ENCODE data around the gene NHERF2. TPM values are rescaled to one million over a fixed set of nuclear protein-coding genes. Genes with fewer than 3 reads are reported as not detected.

The NHERF2 gene
- polyA plus RNA-seq, 2 of the 4 experiments (the other 2 are of a cell fraction) = 32.3 to 35.0 TPM

- CTCF ChIA-PET = interaction anchor here (1.4 to 5.1 kb wide), 5 partner anchors 16 to 121 kb away, joined by 3 to 37 read pairs (median 17); no protein-coding TSS in a partner anchor
- no peak for TF ChIP-seq MAFK (IDR thresholded peaks at IDR 0.05; ENCODE audit: partially characterized antibody)
- TF ChIP-seq EHMT2 (IDR thresholded peaks at IDR 0.05; ENCODE audit: low read depth) = no peak
- no peak for TF ChIP-seq CBX2 (IDR thresholded peaks at IDR 0.05; ENCODE audit: borderline replicate concordance, low read depth)
- TF ChIP-seq HOXA7 (CRISPR knock-in tag; IDR thresholded peaks at IDR 0.05) = no peak
- no peak for TF ChIP-seq ZSCAN20 (CRISPR knock-in tag; IDR thresholded peaks at IDR 0.05)
- TF ChIP-seq MAX (IDR thresholded peaks at IDR 0.05) = no peak
- DNase-seq (ENCODE audit: low read depth in 1 of 2, low spot score in 1 of 2) (no peak), ATAC-seq (no peak), FAIRE-seq (no peak)
- POLR2A ChIA-PET = interaction anchor here (1.3 kb wide), 1 partner anchor 135 kb away, joined by 3 read pairs; the partner anchor contains the start of gene TRAF7
- no peaks in the 10 kb centered on the region for H3K9me3 ChIP-seq
- H3K27ac ChIP-seq = no peak overlapping the region
- no peak overlapping the region for H3K4me3 ChIP-seq
- WGBS (ENCODE audit: missing lambda C conversion rate) = 92% methylated on average over 89 of the region's 96 CpGs
- H3K4me2 ChIP-seq = no peak overlapping the region
- H3K4me1 ChIP-seq = peaks cover 37% of the 10 kb centered on the region
Measured at GRCh38 chr16:2019921-2020831, 6.5 kb upstream of the NHERF2 start.

- ChIA-PET CTCF (interaction anchor here (0.5 to 7.8 kb wide), 37 partner anchors 10 to 925 kb away, joined by 3 to 117 read pairs (median 4); partner anchors contain the start of genes ECI1, NTHL1, PKD1 and TRAF7), POLR2A (interaction anchor here (0.7 to 2.7 kb wide), 4 partner anchors 58 to 133 kb away, joined by 3 to 19 read pairs (median 4); partner anchors contain the start of genes RPS2 and TRAF7)
- peak; percentile 84 to 89 for DNase-seq (ENCODE audit: low read depth in 1 of 2, low spot score in 1 of 2)
- H3K4me2 ChIP-seq = peak overlapping the region; percentile 92
- no peak for TF ChIP-seq HES2 (IDR thresholded peaks at IDR 0.05)
- TF ChIP-seq HOXB5 (CRISPR knock-in tag; IDR thresholded peaks at IDR 0.05) = no peak
- TF ChIP-seq FOSB (CRISPR knock-in tag; IDR thresholded peaks at IDR 0.05) = no peak
- peak; percentile 70 for TF ChIP-seq REST (IDR thresholded peaks at IDR 0.05)
- no peak for TF ChIP-seq ZC3H11A (IDR thresholded peaks at IDR 0.05)
- TF ChIP-seq FOXS1 (CRISPR knock-in tag; IDR thresholded peaks at IDR 0.05) = no peak
- TF ChIP-seq E2F6 (IDR thresholded peaks at IDR 0.05; ENCODE audit: borderline replicate concordance, low read depth) = no peak
- TF ChIP-seq TFCP2L1 (CRISPR knock-in tag; IDR thresholded peaks at IDR 0.05) = no peak
- no peak for TF ChIP-seq KDM1A (IDR thresholded peaks at IDR 0.05; ENCODE audit: low read depth)
- TF ChIP-seq CHD2 (IDR thresholded peaks at IDR 0.05; ENCODE audit: low read length, partially characterized antibody) = peak; percentile 75
- TF ChIP-seq BCL3 (IDR thresholded peaks at IDR 0.05) = 0 out of 3 replicates have a peak, but pooled peaks have one; percentile 53
- no peak for TF ChIP-seq HEYL (CRISPR knock-in tag; IDR thresholded peaks at IDR 0.05)
- WGBS (ENCODE audit: missing lambda C conversion rate) = 3% methylated on average over 10 of the region's 14 CpGs
- peaks cover 31% of the 10 kb centered on the region for H3K4me1 ChIP-seq
- peak overlapping the region; percentile 34 for H3K4me3 ChIP-seq
- peak; percentile 68 to 84 for ATAC-seq
- peak overlapping the region; percentile 89 to 97 for H3K27ac ChIP-seq
- H3K9me3 ChIP-seq = no peaks in the 10 kb centered on the region
- no peak for FAIRE-seq
Measured at GRCh38 chr16:2022723-2023091, 4.0 kb upstream of the NHERF2 start.
